ENCODE results near the gene CRTAC1.

CRTAC1 gene

DNA sequence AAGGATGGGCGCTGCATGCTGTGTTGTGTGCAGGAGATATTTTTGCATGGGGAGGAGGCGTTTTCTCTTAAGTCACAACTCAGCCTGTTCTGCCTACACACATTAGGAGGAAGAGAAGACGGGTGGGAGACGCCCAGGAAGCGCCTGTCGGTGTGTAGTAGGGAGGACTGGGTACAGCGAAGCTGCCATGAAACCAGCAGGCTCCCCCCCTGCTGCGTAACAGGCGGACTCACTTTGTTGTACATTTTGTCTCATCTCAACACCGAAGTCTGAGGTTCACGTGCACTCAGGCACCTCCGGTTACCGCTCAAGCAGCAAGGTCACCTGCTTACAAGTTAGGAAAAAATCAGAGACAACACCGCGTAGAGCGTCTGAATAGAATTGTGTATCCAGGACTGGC, 56.3 kb downstream of the CRTAC1 start:
- DNase-seq, result no peak

DNA sequence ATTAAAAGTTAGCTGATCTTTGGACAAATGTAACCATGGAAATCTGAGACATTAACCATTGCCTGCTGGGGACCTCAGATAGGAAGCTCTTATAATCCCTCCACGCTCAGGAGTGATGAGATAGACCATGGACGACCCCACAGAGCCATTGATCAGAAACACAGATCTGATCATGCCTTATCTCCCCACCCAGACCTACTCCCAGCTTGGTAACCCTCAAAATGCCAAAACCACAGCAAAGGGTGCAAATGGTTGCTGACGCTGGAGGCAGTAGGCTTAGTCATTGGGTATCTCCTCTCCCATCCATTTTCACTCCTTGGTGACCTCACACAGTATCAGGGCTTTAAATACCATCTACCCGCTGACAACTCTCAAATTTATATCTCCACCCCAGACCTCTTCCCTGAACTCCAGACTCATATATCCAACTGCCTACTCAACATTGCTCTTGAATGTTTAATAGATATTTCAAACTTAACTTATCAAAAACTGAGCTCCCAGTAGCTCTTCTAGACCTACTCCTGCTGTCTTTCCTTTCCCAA, 60.8 kb downstream of the CRTAC1 start:
- peak; percentile 12 for DNase-seq

DNA sequence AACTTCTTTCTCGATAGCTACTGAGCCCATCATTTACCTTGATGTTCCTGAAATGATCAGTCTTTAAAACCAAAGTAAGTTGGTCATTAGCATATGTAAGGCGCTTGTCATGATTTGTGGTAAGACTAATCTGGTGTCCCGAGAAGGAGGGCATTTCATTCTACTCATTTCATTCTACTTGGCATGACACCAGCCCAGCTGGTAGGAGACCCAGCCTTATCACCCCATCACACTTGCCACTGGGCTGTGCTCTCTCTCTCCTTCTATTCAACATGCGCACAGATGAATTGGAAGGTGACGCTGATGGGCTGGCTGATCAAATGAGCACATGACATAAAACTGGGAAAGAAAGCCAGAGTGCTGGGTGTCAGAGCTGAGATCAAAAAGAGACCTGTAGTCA, 65.7 kb downstream of the CRTAC1 start:
- peak; percentile 65 for DNase-seq

DNA sequence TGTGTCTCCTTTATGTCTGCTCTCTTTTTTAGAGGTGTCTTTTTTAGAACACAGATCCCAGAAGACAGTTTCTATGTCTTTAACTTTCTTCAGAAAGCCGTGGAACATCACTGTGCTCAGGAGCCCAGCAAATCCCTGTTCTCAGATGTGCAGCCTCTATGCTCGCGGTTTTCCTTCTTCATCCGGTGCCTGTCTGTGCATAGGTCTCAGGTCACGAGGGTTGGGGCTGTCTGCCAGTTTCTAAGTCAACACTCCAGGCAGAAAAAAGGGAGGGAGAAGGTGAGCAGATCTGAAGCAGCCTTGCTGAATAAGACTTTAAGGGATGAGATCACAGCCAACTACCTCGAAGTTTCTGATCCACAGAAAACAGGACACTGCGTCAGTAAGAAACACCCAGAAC, 68.5 kb downstream of the CRTAC1 start:
- DNase-seq, result no peak

DNA sequence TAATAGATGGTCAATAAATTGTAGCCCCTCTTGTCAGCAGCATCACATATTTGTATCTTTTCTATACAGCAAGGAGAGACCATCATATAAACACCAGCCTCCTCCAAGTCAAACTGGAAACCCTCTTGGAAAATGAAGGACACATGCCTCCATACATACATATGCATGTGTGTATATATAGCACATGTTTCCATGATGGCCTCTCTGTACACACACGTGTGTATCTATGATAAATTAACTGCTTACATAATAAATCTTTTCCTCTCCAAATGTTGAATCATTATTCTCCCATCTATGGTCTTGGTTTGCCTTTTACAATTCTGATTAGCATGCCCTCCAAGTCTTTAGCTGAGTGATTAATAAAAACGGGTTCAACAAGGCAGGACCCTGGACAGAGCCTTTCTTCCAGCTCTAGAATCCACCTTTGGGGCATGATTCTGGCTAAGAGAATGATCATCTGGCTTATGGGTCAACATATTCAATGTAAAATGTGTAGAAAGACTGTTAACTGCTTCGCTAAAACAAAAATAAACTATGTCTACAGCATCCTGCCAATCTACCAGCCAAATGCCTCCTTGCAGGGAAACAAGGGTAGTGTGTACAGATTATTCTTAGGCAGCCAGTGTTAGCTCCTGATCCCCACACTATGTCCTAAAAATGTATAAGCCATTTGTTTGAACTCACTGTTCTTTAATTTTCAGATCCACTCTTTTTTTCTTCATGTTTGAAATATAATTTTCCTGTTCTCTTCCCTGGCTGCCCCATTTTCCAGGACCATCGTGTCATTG, 70.0 kb downstream of the CRTAC1 start:
- DNase-seq, result peak; percentile 7

DNA sequence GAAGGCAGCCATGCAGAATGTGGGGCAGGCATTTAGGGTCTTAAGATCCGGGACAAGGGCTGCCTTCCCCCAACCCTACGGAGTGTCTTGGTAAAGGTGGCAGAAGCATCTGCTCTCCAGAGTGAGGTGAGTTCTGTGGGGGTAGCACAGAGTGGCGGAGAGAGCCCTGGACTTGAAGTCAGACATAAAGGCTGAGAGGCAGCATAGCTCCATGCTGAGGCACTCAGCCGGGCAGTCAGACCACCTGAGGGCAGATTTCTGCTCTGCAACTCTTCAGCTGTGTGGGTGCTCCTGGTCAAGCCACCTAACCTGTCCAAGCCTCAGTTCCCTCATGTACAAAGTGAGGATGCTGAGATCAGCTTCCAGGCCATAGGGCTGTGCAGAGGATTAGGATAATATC, 81.0 kb downstream of the CRTAC1 start:
- no peak for DNase-seq

DNA sequence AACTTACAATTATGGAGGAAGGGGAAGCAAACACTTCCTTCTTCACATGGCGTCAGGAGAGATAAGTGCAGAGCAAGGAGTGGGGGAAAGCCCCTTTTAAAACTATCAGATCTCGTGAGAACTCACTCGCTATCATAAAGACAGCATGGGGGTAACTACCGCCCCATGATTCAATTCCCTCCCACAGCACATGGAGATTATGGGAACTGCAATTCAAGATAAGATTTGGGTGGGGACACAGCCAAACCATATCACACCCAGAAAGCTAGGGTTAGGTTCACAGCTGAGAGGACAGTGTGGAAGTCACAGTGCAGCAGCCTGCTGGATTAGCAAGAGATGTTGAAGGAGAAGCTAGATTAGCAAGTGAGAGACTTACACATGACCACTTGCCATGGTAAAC, 81.6 kb downstream of the CRTAC1 start:
- DNase-seq, result peak; percentile 73

DNA sequence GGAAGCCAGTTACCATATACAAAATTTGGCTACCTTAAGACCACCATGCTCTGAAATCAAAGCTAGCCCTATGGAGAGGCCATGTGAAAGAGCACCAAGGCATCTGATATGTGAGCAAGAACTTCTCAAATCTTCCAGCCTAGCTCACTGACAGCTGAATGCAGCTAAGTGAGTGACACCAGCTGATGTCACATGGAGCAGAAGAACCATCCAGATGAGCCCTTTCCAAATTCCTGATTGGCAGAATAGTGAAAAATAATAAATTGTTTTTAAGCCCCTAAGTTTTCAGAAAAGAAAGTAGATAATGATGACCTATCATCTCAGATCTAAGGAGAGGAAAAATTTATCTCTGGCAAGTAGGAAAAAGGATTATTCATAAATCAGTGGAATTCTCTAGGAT, 85.6 kb downstream of the CRTAC1 start:
- no peak for DNase-seq

DNA sequence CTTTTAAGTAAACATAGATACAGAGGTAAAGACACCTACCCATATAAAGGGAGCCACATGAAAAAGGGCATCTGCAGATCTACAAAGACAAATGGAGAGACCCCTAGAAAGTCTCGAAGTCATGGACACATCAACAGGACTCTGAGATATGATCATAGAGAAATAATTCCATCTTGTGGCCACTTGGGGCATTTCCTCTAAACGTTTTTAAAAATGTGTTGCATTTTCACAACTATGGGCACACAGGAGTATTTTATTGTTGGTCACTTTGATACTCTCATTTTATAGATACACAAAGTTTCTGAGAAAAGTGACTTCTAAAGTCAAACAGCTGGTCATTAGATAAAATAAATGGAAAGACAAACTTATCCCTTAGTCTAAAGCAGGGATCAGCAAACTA, 87.1 kb downstream of the CRTAC1 start:
- no peak for DNase-seq

DNA sequence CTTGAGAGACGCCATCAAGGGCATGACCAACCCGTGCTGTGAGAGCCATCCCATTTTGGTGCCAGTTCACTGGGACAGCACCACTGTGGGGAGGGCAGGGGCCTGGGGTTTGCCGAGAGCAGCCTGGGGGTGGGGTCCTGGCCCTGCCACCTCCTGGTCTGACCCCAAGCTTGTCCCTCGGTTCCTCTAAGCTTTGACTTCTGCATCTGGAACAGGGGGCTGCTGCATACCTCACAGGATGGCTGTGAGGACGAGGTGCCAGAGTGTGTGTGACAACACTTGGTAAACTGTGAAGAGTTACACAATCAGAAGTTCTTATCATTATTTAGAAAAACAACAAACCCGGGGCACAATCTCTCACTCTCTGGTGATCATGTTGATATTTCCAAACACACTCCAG, 89.9 kb downstream of the CRTAC1 start:
- no peak for DNase-seq

DNA sequence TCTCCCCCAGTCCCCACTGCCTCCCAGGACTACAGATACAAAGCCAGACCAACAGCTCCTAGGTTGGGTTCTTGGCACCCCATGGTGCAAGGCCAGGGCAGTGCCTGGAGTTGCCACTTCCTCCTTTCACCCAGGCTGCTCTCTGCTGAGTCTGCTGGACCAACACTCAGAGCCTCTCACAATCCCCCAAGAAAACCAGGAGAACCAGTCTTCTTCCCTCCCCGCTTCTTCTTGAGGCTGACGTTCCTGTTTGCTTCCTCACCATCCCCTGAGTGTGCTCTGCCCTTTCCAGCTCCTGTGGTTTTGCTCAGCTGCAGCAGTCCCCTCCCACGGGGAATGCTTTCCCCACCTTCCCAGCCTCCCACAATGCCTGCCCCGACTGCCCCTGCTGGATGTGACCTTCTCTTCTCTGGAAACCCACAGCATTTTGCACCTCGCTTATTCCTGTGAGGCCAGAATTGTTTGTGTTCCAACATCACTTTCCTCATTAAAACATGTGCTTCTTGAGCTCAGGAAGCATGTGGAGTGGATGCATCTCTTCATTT, 90.9 kb downstream of the CRTAC1 start:
- DNase-seq, result no peak

DNA sequence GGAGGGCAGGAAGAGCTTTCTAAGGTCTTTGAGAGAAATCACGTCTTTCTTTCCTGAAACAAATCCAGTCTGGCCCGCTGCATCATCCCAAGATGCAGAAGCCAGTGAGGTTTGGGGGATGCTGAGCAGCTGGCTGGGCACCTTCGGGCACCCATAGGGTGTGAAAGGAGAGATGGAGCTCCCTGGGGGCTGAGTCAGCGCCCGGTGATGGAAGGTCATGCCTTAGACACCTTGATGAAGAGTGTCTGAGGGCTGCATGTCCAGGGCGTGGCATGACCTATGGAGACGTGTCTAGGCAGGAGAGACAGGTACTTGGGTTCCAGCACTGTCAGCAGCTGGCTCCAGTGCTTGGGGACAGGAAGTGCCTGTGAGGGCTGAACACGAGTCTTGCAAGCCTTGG, 92.5 kb downstream of the CRTAC1 start:
- no peak for DNase-seq

DNA sequence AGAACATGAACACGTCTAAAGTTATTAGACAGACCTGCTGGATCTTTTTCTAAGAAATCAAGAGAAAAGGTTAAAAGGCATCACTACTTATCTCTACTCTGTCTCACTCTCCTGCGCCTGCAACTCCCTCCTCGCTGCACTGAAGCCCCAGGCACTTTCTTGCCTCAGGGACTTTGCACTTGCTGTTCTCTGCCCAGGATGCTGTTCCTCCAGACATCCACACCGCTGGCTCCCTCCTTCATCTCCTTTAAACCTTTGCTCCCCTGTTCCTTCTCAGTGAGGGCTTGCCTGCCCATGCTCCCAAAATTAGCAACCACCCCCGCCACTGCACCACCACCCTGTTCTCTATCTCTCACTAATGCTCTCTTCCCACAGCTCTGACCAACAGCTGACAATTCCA, 93.4 kb downstream of the CRTAC1 start:
- no peak for DNase-seq

DNA sequence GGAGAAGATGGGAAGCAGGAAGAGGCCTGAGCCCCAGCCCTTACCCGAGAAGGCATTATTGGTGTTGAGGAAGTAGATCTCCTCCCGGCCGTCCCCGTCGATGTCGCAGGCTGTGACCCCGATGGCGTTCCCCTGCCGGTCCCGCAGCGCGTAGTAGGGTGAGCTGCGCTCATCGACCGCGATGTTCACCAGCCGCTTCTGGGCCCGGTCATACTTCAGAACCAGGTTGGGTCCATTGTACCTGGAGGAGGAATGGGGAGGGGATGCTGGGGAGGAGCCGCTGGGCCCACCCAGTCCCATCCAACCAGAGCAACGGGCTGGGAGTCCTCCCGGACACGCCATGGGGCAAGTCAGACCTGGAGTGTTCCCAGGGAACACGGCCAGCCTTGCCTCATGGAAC, 94.3 kb downstream of the CRTAC1 start:
- DNase-seq, result no peak

DNA sequence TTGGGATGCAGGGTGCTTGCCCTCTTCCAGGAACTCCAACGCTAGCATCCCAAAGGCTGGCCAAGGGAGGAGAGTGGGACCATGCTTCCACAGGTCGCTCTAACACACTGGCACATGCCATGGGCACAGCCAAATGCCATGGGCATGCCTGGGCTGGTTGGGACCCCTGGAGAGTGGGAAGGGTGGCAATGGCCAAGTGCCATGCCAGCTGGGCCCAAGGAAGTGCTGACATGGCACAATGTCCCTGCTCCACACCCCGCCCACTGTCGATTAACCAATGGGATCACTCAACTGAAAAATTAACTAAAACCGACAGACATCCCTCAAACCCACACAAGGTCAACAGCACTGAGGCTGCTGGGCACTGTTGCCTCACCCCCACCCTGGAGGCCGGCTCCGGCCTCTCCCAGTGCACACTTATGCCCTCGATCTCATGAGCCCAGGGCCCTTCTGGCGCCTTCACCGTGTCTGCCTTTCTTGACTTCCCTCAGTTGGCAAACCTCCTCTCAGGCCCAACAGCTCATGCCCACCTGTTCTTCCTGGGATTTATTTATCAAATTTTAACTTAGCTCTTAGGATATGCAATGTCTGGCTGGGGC, 97.4 kb downstream of the CRTAC1 start:
- DNase-seq, result no peak

DNA sequence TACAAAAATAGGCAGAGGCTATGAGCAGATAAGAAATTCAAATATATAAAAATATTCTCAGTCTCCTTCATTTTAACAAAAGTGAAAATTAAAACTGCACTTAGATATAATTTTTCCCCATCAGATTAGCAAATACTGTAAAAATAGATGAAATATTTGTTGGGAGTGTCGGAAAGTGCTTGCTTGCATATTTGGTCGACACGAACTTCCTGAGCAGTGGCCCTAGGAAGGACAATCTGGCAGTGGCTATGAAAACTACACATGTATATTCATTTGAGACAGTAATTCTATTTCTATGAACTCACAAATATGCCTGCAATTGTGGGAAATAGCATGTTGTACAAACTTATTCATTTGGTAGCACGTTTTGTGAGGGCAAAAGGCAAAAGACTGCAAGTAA, 99.4 kb downstream of the CRTAC1 start:
- no peak for DNase-seq

DNA sequence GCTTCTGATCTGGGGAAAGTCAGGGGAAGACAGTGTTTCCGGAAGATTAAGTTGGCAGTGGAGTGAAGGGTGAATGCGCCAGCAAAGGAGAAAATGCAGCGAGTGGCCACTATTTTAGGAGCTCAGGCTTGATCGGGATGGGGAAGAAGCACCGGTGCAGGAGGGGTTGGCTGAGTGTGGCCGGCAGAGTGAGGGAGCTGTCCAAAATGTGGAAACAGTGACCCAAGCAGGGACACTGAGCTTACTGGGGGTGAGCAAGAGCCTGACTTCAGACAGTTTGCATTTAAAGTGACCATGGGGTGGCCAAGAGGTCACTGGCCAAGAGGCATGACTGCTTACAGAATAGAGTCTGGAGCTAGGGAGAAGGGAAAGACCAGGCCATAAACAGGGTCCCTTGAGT, 101.5 kb downstream of the CRTAC1 start:
- no peak for DNase-seq

DNA sequence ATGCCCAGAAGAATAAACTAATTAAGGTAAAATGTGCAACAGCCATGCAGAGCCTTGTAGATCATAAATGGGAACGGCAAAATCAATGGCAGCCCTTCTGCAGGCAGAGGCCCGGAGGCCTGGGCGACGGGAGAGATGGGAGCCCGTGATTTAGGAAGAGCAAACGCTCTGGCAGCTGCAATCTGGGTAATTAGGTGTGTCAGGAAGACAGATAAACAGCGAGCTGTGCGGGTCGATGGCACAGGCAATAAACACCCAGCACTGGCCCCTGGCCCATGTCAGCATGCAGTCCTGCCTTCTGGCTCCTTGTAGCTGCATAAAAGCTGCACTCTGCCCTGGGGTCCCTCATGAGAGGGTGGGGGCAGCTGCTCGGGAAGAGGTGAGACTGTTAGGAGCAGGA, 102.8 kb downstream of the CRTAC1 start:
- no peak for DNase-seq

DNA sequence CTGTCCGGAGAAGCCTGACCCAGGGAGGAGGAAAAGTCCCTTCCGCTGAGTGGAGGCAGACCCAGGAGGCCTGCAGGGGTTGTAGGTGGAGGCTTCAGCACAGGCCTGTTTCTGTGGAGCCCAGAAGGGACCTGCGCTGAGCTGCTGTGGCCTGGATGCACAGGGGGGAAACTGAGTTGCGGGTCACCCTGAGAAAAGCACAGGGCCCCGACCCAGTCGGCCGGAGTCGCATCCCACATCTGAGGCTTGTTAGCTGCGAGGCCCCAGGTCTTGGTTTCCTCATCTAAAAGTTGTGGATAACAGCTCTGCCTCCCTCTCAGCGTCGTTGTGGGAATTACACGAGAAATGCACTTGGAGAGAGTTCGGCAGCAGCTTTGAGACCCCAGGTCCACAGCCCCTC, 104.4 kb downstream of the CRTAC1 start:
- no peak for DNase-seq

DNA sequence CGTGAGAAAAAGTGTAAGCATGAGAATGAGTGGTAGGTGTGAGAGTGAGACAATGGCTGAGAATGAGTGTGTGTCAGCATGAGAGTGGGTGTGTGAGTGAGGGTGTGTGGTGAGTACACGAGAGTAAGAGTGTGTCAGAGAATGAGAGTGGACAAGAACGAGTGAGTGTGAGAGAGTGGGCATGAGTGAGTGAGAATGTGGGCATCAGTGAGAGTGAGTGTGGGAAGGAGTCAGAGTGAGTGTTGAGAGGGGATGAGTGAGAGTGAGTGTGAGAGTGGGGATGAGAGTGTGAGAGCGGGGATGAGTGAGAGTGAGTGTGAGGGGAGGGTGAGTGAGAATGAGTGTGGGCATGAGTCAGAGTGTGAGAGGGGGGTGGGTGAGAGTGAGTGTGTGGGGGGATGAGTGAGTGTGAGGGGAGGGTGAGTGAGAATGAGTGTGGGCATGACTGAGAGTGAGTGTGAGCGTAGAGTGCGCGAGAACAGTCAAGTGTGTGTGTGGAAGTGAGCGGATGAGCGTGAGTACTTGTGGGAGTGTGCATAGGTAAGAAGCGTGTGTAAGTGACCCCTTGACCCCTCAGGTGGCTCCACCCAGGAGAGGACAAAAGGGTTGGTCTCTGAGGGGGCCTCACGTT, 105.0 kb downstream of the CRTAC1 start:
- no peak for DNase-seq

DNA sequence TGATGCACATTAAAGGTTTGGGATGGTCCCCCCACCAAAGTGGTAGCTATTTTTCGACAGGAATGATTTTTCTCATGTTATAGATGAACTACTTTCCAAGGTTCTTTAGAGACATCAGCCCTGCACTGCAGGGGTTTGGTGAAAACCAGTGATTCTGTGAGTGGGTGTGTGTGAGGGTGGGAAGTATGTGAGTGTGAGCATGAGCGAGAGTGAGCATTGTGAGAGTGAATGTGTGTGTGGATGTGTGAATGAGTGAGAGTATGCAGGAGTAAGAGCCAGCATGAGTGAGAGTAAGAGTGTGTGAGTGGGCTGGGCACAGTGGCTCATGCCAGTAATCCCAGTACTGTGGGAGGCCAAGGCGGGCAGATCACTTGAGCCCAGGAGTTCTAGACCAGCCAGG, 105.7 kb downstream of the CRTAC1 start:
- DNase-seq, result no peak

DNA sequence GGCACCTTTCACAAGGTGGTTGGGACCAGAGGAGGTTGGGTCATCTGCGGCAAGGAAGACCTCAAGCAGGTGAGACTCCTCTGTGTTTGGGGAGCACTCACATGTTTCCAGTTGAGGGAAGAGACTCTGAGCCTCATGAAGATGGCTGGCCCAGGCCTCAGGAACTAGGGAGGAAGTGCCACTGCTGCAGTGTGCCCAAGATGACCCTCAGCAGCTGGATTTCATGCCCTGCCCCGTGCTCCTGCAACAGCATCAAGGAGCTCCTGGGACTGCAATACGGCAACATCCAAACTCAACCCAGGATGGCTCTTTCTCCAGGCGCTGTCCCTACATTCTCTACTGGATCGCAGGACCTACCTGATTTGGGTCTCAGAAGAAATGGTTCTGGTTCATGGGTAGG, 106.9 kb downstream of the CRTAC1 start:
- DNase-seq, result no peak

DNA sequence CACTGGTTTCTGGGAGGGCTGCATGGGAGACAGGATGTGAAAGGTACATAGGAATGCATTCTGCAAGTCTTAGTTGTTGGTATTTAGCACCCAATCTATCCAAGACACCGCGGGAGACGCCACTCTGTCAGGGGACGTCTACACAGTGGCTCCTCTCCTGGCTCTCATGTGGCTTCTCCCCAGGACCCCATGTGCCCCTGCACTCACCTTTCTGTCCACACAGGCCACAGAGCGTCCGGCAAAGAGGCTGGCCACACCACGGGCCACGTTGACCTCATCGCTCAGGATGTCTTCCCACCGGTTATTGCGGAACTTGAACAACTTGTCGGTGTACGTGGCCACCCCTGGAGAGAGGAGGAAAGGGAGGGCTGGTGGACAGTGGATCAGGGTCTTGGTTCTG, 107.4 kb downstream of the CRTAC1 start:
- no peak for DNase-seq

Data from hematopoietic multipotent progenitor cell treated with erythropoietin and hydrocortisone succinate and interleukin-3 and kit ligand, for 4 days (in vitro differentiated cells).